Measurements from ENCODE around the gene JUND.
A peak's percentile ranks its signal among the peaks of the same experiment; 100 is the strongest.

JUND gene

DNA sequence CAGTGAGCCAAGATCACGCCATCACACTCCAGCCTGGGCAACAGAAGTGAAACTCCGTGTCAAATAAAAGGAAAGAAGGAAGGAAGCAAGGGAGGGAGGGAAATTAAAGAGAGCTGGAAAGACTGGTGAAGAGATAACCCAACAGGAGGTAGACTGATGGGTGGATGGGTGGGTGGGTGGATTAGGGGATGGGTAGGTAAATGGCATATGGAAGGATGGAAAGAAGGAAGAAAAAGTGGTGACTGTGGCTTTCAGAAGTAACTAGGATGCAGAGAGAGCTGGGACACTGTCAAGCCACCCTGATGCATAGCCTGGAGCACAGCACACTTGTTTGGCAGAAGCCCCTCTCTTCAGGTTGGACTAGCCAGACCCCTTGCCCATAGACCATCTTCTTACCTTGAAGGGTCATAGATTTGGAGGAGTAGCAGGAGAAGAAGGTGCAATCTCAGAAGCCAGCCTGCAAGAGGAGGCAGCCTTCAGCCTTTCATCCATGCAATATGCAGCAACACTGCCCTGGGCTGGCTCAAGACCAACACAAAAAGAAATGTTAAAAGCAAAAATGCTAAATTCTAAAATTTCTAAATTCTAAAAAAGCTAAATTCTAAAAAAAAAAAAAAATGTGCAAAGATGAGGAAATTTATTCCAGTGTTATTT is 12.2 kb downstream of the JUND start:
- DNase-seq (ENCODE audit: low read depth), result no peak

DNA sequence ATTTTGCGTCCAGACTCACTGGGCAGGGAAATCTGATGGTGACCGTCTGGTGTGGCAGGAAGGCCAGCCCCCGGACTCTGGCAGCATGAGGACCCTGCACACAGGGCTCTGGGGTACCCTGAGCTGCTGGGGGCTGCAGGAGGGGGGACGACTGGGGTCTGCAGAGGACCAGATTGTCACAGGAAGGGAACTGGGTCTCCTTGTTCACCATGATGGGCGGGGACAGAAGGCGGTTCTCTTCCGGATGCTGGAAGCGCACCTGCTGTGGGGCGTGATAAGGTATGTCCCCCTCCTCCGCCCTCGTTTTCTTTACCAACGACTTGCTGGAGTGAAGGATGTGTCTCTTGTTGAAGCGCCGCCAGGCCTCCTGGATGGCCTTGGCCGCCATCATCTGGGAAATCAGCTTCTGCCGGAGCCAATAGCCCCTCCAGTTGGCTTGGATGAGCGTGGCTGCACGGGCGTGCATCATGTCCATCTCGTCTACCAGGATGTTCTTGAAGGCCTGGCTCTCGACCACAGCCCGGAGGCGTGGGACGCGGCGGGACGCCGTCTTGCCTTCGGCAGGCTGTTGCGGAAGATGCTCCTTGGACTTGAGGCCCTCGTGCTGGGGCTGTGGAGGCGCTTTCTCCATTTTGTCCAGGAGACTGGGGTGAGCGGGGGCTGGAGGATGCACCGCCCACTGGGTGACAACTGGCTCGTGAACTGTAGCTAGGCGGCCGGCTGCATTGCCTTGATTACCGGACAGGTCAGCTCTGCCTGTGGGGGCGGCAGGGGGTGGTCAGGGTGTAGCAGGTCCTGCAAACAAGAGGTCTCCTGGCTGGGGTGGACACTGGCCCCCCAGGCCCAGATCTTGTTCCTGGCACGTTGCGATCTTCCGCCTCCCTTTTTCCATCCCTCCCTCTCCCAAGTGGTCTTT is 14.4 kb downstream of the JUND start:
- DNase-seq (ENCODE audit: low read depth), result no peak

DNA sequence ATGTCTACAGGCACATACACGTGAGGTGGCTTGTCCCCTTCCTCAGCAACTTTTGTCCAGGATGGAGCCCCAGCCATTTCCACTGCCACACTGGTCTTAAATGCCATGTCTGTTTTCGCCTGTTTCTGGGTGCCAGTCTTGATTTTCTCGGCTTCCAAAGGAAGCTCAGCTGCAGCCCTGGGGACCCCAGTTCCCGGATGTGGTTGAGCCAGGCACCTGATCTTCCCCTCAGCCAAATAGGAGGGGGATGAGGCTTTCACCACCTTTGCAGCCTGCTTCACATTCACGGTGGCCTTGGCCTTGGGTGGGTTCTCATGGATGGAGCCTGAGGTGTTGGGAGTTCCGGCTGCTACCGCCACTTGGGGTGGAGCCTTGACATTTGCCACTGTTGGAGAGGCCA is 15.8 kb downstream of the JUND start:
- DNase-seq (ENCODE audit: low read depth), result no peak

DNA sequence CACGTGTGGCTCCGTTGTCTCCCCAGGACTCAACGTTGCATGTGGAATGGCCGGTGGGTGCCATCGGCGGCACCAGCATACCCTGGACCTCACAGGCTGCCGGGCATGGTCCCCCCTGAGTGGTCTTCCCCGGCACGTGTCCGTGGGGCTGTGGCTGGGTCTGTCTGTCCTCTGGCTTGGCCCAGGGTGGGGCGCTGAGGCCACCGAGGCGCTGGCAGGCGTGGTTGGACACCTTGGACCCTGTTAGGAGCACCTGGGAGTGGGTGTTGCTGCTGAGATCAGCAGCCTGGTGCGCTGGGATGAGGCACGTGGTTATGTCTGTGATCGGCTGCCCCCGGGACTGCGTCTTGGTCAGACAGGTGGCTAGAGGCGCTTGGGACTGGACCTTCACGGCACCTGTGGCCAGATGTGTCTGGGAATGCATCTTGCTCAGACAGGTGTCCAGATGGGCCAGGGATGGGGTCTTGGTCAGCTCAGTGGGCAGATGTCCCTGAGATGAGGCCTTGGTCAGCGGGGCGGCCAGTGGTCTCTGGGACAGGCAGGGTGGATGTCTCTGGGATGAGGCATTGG is 16.4 kb downstream of the JUND start:
- DNase-seq (ENCODE audit: low read depth), result no peak

DNA sequence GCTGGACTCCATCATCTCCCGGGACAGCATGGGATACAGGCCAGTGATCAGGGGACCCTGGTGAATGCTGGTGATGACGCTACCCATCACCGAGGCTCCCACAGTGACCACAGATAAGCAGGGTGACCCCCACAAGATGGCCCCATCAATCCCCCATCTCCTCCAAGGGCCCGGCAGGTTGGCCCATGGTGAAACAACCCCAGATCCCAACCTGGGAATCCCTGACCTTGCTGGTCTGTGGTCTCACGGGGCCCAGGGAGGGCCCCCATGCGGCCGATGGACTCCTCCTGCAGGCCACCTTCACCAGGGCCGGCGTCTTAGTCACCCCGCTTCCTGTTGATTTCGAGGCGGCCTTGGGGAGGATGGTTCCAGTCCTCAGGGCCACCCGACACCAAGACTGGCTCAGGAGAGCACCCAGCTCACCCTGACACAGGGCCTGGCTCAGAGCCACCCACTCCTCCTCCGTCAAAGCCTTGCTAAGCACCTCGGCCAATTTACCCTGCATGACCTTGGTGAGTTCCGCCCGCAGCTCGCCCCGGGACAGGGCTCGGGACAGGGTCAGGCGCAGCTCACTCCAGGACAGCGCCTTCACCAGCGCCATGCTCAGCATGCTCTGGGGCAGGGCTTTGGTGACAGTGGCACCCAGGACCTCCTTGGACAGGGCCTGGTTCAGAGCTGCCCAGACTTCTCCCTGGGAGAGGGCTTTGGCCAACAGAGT is 17.1 kb downstream of the JUND start:
- DNase-seq (ENCODE audit: low read depth), result no peak

DNA sequence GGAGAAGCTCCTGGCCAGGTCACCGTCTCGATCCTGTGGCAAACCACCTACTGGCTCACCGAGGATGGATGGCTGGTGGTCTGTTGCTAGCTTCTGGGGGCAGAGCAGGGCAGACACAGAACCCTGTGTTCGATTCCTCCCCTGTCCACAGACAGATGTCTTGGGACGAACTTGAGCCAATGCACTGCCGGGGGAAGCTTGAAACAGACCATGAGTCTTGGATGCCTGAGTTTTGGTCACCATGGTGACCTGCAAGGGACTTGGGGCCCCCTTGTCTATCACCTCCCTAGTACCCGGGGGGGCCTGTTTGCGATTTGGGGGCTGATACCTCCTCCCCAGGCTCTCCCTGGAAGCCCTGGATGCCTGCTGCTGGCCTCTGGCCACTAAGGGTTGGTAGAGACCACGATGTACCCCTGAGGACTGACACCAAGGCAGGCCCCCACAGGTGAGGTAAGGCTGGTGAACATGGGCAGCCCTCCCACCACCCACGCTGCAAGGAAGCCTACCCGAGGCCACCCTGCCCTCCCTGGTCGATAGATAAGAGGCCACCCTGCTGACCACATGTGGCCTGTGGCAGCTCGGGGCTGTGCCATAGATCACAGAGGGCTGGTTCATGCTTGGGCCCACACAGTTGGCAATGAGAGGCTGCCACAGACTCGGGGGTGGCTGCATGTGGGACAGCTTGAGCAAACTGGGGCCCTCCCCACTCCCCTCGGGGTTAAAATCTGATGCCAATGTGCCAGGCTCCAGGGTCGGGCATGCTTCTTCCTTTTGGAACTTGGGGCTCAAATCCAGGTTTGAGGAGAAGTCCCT is 17.9 kb downstream of the JUND start:
- DNase-seq (ENCODE audit: low read depth), result no peak

DNA sequence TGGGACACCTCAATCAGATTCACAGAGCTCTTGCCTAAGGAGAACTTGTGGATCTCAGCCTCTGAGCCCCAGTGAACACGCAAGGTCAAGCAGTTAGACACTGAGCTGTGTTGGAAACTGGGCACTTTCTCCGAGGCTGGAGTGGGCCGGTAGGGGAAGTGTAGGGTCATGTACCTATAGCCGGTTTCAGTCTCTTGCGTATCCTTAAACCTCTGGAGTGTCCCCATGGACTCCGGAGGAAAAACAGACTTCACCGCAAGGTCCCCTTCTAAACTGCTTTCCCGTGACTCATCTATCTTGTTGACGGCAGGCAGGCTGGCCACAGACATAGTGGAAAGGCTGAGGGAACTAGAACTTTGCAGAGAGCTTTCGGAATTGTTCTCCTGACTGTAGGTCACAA is 18.5 kb downstream of the JUND start:
- no peak for DNase-seq (ENCODE audit: low read depth)

DNA sequence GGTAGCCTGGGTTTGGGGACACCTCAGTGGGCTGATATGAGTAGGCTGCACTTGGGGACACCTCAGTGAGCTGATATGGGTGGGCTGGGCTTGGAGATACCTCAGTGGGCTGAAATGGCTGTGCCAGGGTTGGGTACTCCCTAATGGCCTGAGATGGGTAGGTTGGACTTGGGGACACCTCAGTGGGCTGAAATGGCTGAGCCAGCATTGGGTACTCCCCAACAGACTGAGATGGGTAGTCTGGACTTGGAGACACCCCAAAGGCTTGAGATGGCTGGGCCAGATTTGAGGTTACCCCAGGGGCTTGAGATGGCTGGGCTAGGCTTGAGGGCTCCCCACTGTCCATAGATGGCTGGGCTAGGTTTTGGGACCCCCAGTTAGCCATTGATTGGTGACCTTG is 19.3 kb downstream of the JUND start:
- no peak for DNase-seq (ENCODE audit: low read depth)

DNA sequence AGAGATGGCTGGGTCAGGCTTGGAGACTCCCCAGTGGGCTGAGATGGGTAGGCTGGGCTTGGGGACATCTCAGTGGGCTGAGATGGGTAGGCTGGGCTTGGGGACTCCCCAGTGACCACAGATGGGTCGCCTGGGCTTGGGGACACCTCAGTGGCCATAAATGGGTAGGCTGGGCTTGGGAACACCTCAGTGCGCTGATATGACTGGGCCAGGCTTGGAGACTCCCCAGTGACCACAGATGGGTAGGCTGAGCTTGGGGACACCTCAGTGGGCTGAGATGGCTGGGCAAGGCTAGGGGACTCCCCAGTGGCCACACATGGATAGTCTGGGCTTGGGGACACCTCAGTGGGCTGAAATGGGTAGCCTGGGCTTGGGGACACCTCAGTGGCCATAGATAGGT is 19.9 kb downstream of the JUND start:
- DNase-seq (ENCODE audit: low read depth), result no peak

DNA sequence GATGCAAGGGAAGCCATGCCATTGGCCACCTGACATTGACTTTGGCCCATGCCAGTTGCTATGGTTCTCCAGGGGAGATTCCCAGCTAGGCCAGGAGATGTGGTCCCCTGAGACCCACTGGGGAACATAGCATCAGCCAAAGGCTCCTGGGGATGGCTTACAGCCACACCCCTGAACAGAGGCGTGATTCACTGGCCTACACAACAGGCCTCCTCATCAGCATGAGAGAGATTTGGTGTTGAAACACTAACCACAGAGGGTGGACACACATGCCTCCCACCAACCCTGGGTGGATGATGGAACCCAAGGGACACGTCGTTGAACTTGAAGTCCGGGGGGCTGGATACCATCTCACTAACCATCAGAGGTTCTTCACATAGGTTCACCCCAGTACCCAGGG is 21.5 kb downstream of the JUND start:
- no peak for DNase-seq (ENCODE audit: low read depth)

DNA sequence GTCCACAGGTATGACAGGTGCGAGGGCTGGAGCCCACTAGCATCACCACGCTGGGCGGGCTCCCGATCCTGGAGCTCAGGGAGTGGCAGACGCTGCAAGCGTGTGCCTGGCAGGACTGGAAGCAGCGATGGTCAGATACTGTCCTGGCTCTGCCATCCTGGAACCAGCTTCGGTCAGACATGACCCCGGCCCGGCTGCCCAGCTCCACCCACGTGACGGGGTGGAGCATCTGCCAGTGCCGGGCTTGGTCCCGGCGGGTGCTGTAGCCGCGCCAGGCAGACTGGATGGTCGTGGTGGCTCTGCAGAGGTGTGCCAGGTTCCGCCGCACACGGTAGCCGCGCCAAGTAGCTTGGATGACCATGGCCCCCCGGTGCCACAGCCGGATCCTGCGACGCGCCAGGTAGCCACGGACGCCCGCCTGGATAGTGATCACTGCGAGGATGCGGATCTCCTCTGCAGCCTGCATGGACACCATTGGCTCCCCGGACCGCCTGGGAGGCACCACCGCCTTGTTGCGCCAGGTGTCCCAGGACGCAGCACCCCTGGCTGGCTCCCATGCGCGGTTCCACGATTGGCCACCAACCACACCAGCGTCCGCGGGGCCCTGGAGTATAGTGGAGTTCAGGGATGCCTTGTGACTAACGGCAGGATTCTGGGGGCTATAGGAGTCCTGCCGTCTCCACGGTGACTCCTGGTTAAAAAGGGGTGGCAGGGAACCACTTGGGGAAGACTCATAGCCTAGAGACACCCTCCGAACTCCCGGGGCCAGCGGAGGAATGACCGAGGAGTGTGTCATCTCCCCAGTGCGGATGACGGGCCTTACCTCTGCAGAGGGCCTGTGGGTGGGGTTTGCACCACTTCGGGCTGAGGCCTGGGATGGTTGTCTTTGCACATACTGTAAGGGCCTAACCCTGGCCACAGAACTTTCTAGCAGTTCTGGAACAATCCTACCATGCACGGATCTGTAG is 23.6 kb downstream of the JUND start:
- no peak for DNase-seq (ENCODE audit: low read depth)

DNA sequence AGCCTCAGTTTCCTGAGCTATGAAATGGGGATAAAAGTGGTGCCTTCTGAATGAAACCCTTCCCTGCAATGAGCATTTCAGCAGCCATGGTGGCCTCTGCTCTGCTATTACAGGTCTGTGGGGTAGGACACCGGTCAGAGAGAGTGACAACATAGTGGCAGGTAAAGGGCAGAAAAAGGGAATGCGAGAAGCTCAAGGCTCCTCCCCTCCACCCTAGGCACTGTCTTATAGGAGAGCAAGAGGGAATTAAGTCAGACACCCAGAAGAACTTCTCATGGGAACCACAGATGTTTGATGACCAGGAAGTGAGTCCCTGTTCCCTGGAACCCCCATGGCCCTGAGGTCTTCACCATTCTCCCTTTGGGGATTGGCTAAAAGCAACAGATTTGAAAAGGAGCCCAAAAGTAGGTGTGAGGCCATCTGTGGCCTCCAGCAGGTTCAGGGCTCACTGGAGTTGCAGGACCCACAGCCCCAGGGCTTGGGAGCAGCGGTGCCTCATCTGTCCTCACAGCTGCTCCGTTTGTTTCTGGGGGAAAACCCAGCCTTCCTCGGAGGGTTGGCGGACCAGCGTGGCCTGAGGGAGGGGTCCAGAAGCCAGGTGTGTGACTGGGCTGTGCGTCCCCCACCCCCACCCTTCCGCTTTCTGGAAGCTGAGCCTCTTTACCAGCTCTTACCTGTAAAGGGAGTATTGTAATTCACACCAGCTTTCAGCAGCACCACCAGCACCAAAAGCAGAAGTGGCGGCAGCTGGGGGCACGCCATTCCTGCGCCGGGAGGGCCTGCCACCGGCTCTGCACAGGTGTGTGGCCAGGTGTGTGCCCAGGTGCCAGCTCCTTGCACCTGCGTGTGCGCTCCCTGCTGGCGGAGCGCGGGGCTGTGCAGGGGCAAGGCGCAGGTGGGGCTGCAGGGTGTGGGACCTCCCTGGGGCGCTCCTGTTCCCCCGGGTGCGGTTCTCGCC is 26.6 kb downstream of the JUND start:
- no peak for DNase-seq (ENCODE audit: low read depth)

DNA sequence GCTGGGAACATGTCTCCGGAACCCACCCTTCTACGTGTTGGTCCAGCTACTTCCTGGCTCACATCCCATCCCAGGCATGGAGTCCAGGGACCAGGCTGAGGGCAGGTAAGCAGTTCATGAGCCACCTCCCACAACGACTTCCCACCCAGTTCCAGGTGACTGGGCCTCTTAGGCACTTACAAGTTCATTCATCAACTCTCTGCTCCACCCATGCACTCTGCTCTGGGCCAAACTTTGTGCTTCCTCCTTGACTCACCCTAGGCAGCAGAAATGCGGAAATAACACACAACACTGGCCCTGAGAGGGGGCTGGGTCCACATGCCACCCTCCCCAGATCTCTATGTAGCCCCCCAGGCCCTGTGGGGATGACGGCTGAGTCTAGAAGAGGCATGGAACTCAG is 27.7 kb downstream of the JUND start:
- DNase-seq (ENCODE audit: low read depth), result no peak

DNA sequence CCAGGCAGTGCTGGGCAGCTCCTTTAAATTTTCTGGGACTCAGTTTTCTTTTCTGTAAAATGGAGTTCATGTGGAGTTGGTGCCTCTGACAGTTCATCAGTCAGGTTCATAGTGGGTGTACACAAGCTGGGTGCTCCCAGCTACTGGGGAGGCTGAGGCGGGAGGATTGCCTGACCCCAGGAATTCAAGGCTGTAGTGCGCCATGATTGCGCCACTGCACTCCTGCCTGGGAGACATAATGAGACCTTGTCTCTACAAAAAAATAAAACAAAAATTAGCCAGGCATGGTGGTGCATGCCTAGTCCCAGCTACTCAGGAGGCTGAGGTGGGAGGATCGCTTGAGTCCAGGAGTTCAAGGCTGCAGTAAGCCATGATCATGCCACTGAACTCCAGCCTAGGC is 28.3 kb downstream of the JUND start:
- no peak for DNase-seq (ENCODE audit: low read depth)

DNA sequence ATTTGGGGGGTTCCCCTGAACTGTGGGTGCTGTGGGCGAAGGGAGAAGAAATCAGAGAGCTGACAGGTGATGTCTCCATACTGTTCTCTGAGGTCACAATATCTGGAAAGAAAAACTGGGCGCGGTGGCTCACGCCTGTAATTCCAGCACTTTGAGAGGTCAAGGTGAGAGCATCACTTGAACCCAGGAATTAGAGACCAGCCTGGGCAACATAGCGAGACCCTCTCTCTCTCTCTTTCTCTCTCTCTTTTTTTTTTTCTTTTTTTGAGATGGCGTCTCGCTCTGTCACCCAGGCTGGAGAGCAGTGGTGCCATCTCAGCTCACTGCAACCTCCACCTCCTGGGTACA is 29.1 kb downstream of the JUND start:
- DNase-seq (ENCODE audit: low read depth), result no peak

DNA sequence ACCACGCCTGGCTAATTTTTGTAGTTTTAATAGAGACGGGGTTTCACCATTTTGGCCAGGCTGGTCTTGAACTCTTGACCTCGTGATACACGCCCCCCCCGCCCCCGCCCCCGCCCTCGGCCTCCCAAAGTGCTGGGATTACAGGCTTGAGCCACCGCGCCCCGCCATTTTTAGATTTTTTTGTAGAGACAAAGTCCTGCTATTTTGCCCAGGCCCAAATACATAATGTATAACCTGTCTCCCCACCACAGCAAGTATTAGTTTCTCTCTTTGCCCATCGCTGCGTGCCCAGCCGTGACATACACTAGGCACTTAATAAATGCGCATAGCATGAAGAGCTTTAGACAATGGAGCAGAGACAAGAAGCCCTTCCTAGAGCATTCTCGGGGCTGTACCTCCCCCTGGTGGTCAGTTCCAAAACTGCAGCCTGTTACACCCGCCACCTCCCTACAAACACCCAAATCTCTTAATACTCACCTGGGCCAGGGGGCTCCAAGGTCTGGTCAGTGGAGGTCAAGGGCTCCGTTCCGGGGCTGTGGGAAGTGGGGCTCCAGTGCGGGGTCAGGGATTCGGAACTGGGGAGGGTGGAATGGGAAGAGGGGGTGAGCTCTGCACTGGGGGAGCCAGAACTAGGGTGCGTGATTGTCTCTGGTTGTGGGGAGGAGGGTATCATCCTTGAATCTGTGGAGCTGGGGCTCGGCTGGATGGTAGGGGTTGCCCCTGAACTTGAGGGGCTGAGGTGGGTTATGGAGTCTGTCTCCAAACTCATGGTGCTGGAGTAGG is 29.6 kb downstream of the JUND start:
- DNase-seq (ENCODE audit: low read depth), result peak; percentile 71

DNA sequence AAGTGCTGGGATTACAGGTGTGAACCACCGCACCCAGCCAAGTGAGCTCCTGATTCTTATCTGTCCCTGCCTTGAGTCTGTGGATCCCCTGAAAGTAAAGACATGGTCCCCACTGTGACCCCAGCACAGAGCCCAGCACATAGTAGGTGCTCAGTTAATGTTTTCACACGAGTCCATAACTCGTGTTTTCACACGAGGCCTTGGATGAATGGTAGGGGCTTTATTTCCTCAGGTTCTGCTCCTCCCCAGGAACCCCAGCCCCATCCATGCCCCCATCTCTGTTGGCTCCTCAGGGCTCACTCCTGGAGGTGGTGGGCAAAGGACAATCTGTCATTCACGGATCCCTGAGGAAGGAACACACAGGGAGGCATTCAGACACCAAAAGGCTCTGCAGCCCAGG is 31.6 kb downstream of the JUND start:
- no peak for DNase-seq (ENCODE audit: low read depth)

DNA sequence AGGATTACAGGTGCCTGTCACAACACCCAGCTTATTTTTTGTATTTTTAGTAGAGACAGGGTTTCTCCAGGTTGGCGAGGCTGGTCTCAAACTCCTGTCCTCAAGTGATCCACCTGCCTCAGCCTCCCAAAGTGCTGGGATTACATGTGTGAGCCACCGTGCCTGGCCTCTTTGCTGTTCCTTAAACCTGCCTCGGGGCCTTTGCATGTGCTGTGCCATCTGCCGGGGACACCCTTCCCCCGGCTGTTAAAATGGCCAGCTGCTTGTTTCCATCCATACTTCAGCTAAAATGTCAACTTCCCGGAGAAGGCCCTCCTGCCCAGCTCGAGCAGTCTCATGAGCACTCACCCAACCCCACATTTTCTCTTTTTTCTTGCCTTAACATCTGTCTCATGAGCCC is 36.1 kb downstream of the JUND start:
- DNase-seq (ENCODE audit: low read depth), result no peak

DNA sequence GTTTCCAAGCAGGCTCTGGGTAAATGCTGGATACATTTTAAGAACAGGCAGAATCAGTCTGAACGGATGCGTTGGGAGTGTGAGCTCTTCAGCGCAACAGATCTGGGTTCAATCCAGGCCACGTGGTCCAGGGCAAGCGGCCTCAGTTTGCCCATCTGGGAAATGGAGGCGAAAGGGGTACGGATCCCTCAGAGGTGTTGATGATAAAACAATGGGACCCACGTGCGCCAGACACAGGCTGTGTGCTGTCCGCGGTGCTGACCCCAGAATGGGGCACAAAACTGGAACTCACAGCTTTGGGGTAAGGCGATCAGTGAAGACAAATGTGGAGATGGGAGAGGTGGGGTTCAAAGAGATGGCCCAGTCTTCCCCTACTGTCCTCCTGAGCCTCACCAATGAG is 42.1 kb downstream of the JUND start:
- no peak for DNase-seq (ENCODE audit: low read depth)

Data from activated T-helper 9 cell treated with anti-CD3 and anti-CD28 coated beads, Interleukin-2, amount 50 U/mL, for 16 hours (primary cell).